Measurements from ENCODE around the gene MAN2A1.

GRCh38 chr5:109723606-109724005 is 33.9 kb downstream of the MAN2A1 start:
- TF ChIP-seq POLR2AphosphoS5 (IDR thresholded peaks at IDR 0.05; ENCODE audit: borderline replicate concordance, low read depth, low read length) (no peak), EZH2 (IDR thresholded peaks at IDR 0.05) (no peak), FOXP2 (optimal IDR thresholded peaks at IDR 0.05; ENCODE audit: control extremely low read depth, extremely low read length, insufficient read depth) (no peak)

All from SK-N-MC (cell line).